Measurements from ENCODE around the gene DOCK4.

Gene DOCK4

GRCh38 chr7:112079673-112080072 lies 126.5 kb downstream of the DOCK4 start:
- Histone ChIP-seq H3K27me3 (ENCODE audit: low read depth, low read length) (no peaks in the 10 kb centered on the region), H3K36me3 (ENCODE audit: control insufficient read depth in 1 of 2, insufficient read depth in 2 of 2, low read length in 2 of 2) (no peaks in the 10 kb centered on the region), H3K27ac (ENCODE audit: low read length) (no peak overlapping the region), H3K4me3 (ENCODE audit: low read depth in 1 of 2, low read length in 2 of 2) (no peak overlapping the region), H3K4me1 (ENCODE audit: control insufficient read depth in 1 of 2, insufficient read depth in 2 of 2, low read length in 2 of 2) (no peaks in the 10 kb centered on the region), H3K9me3 (ENCODE audit: control insufficient read depth in 1 of 2, low read length in 2 of 2) (peaks cover 0 to under 1% of the 10 kb centered on the region in 2 donors)

- H3K27me3 ChIP-seq (ENCODE audit: low read depth, low read length): no peaks in the 10 kb centered on the region
- H3K4me1 ChIP-seq (ENCODE audit: control insufficient read depth in 1 of 2, insufficient read depth in 2 of 2, low read length in 2 of 2): no peaks in the 10 kb centered on the region
- H3K4me3 ChIP-seq (ENCODE audit: low read depth in 1 of 2, low read length in 2 of 2): no peak overlapping the region
- H3K27ac ChIP-seq (ENCODE audit: low read length): no peak overlapping the region
- no peaks in the 10 kb centered on the region for H3K36me3 ChIP-seq (ENCODE audit: control insufficient read depth in 1 of 2, insufficient read depth in 2 of 2, low read length in 2 of 2)
- H3K9me3 ChIP-seq (ENCODE audit: control insufficient read depth in 1 of 2, low read length in 2 of 2): peaks cover 0 to 6% of the 10 kb centered on the region in 2 donors
These were observed 127.1 kb downstream of the DOCK4 start for GRCh38 chr7:112079122-112079521.

GRCh38 chr7:112076324-112076723 lies 129.9 kb downstream of the DOCK4 start:
- Histone ChIP-seq H3K9me3 (ENCODE audit: control insufficient read depth in 1 of 2, low read length in 2 of 2) (peaks cover 0 to 6% of the 10 kb centered on the region in 2 donors), H3K4me3 (ENCODE audit: low read depth in 1 of 2, low read length in 2 of 2) (no peak overlapping the region), H3K27me3 (ENCODE audit: low read depth, low read length) (no peaks in the 10 kb centered on the region), H3K4me1 (ENCODE audit: control insufficient read depth in 1 of 2, insufficient read depth in 2 of 2, low read length in 2 of 2) (no peaks in the 10 kb centered on the region), H3K27ac (ENCODE audit: low read length) (no peak overlapping the region), H3K36me3 (ENCODE audit: control insufficient read depth in 1 of 2, insufficient read depth in 2 of 2, low read length in 2 of 2) (no peaks in the 10 kb centered on the region)

GRCh38 chr7:112074464-112074863 lies 131.7 kb downstream of the DOCK4 start:
- H3K4me3 ChIP-seq (ENCODE audit: low read depth in 1 of 2, low read length in 2 of 2): no peak overlapping the region
- no peaks in the 10 kb centered on the region for H3K4me1 ChIP-seq (ENCODE audit: control insufficient read depth in 1 of 2, insufficient read depth in 2 of 2, low read length in 2 of 2)
- H3K27me3 ChIP-seq (ENCODE audit: low read depth, low read length): no peaks in the 10 kb centered on the region
- peaks cover 0 to 6% of the 10 kb centered on the region in 2 donors for H3K9me3 ChIP-seq (ENCODE audit: control insufficient read depth in 1 of 2, low read length in 2 of 2)
- H3K27ac ChIP-seq (ENCODE audit: low read length): no peak overlapping the region
- H3K36me3 ChIP-seq (ENCODE audit: control insufficient read depth in 1 of 2, insufficient read depth in 2 of 2, low read length in 2 of 2): no peaks in the 10 kb centered on the region

GRCh38 chr7:112073530-112073929 lies 132.7 kb downstream of the DOCK4 start:
- Histone ChIP-seq H3K36me3 (ENCODE audit: control insufficient read depth in 1 of 2, insufficient read depth in 2 of 2, low read length in 2 of 2) (no peaks in the 10 kb centered on the region), H3K9me3 (ENCODE audit: control insufficient read depth in 1 of 2, low read length in 2 of 2) (peaks cover 0 to 6% of the 10 kb centered on the region in 2 donors), H3K4me1 (ENCODE audit: control insufficient read depth in 1 of 2, insufficient read depth in 2 of 2, low read length in 2 of 2) (no peaks in the 10 kb centered on the region), H3K27ac (ENCODE audit: low read length) (no peak overlapping the region), H3K27me3 (ENCODE audit: low read depth, low read length) (no peaks in the 10 kb centered on the region), H3K4me3 (ENCODE audit: low read depth in 1 of 2, low read length in 2 of 2) (no peak overlapping the region)

GRCh38 chr7:112072541-112073245 lies 133.5 kb downstream of the DOCK4 start:
- Histone ChIP-seq H3K9me3 (ENCODE audit: control insufficient read depth in 1 of 2, low read length in 2 of 2) (peaks cover 0 to 6% of the 10 kb centered on the region in 2 donors), H3K27me3 (ENCODE audit: low read depth, low read length) (no peaks in the 10 kb centered on the region), H3K4me3 (ENCODE audit: low read depth in 1 of 2, low read length in 2 of 2) (no peak overlapping the region), H3K27ac (ENCODE audit: low read length) (no peak overlapping the region), H3K36me3 (ENCODE audit: control insufficient read depth in 1 of 2, insufficient read depth in 2 of 2, low read length in 2 of 2) (no peaks in the 10 kb centered on the region), H3K4me1 (ENCODE audit: control insufficient read depth in 1 of 2, insufficient read depth in 2 of 2, low read length in 2 of 2) (peaks cover 0 to 6% of the 10 kb centered on the region in 2 donors)

GRCh38 chr7:112071856-112072255 lies 134.3 kb downstream of the DOCK4 start:
- Histone ChIP-seq H3K9me3 (ENCODE audit: control insufficient read depth in 1 of 2, low read length in 2 of 2) (peaks cover 0 to 6% of the 10 kb centered on the region in 2 donors), H3K36me3 (ENCODE audit: control insufficient read depth in 1 of 2, insufficient read depth in 2 of 2, low read length in 2 of 2) (no peaks in the 10 kb centered on the region), H3K4me3 (ENCODE audit: low read depth in 1 of 2, low read length in 2 of 2) (no peak overlapping the region), H3K4me1 (ENCODE audit: control insufficient read depth in 1 of 2, insufficient read depth in 2 of 2, low read length in 2 of 2) (peaks cover 0 to 10% of the 10 kb centered on the region in 2 donors), H3K27me3 (ENCODE audit: low read depth, low read length) (no peaks in the 10 kb centered on the region), H3K27ac (ENCODE audit: low read length) (no peak overlapping the region)

GRCh38 chr7:112070674-112071256 lies 135.4 kb downstream of the DOCK4 start:
- H3K27ac ChIP-seq (ENCODE audit: low read length): no peak overlapping the region
- H3K4me3 ChIP-seq (ENCODE audit: low read depth in 1 of 2, low read length in 2 of 2): no peak overlapping the region
- peaks cover 0 to 6% of the 10 kb centered on the region in 2 donors for H3K9me3 ChIP-seq (ENCODE audit: control insufficient read depth in 1 of 2, low read length in 2 of 2)
- H3K27me3 ChIP-seq (ENCODE audit: low read depth, low read length): no peaks in the 10 kb centered on the region
- H3K36me3 ChIP-seq (ENCODE audit: control insufficient read depth in 1 of 2, insufficient read depth in 2 of 2, low read length in 2 of 2): no peaks in the 10 kb centered on the region
- peaks cover 0 to 10% of the 10 kb centered on the region in 2 donors for H3K4me1 ChIP-seq (ENCODE audit: control insufficient read depth in 1 of 2, insufficient read depth in 2 of 2, low read length in 2 of 2)

- no peaks in the 10 kb centered on the region for H3K27me3 ChIP-seq (ENCODE audit: low read depth, low read length)
- no peaks in the 10 kb centered on the region for H3K36me3 ChIP-seq (ENCODE audit: control insufficient read depth in 1 of 2, insufficient read depth in 2 of 2, low read length in 2 of 2)
- no peak overlapping the region for H3K27ac ChIP-seq (ENCODE audit: low read length)
- peaks cover 0 to 10% of the 10 kb centered on the region in 2 donors for H3K4me1 ChIP-seq (ENCODE audit: control insufficient read depth in 1 of 2, insufficient read depth in 2 of 2, low read length in 2 of 2)
- peaks cover 0 to 6% of the 10 kb centered on the region in 2 donors for H3K9me3 ChIP-seq (ENCODE audit: control insufficient read depth in 1 of 2, low read length in 2 of 2)
- no peak overlapping the region for H3K4me3 ChIP-seq (ENCODE audit: low read depth in 1 of 2, low read length in 2 of 2)
These were observed 136.3 kb downstream of the DOCK4 start for GRCh38 chr7:112069879-112070321.

GRCh38 chr7:112068967-112069366 lies 137.2 kb downstream of the DOCK4 start:
- Histone ChIP-seq H3K27ac (ENCODE audit: low read length) (no peak overlapping the region), H3K9me3 (ENCODE audit: control insufficient read depth in 1 of 2, low read length in 2 of 2) (no peaks in the 10 kb centered on the region), H3K4me3 (ENCODE audit: low read depth in 1 of 2, low read length in 2 of 2) (no peak overlapping the region), H3K27me3 (ENCODE audit: low read depth, low read length) (no peaks in the 10 kb centered on the region), H3K36me3 (ENCODE audit: control insufficient read depth in 1 of 2, insufficient read depth in 2 of 2, low read length in 2 of 2) (no peaks in the 10 kb centered on the region), H3K4me1 (ENCODE audit: control insufficient read depth in 1 of 2, insufficient read depth in 2 of 2, low read length in 2 of 2) (peaks cover 0 to 10% of the 10 kb centered on the region in 2 donors)

- Histone ChIP-seq H3K27me3 (ENCODE audit: low read depth, low read length) (no peaks in the 10 kb centered on the region), H3K4me3 (ENCODE audit: low read depth in 1 of 2, low read length in 2 of 2) (no peak overlapping the region), H3K9me3 (ENCODE audit: control insufficient read depth in 1 of 2, low read length in 2 of 2) (no peaks in the 10 kb centered on the region), H3K4me1 (ENCODE audit: control insufficient read depth in 1 of 2, insufficient read depth in 2 of 2, low read length in 2 of 2) (peaks cover 0 to 10% of the 10 kb centered on the region in 2 donors), H3K36me3 (ENCODE audit: control insufficient read depth in 1 of 2, insufficient read depth in 2 of 2, low read length in 2 of 2) (no peaks in the 10 kb centered on the region), H3K27ac (ENCODE audit: low read length) (no peak overlapping the region)
These were observed 138.3 kb downstream of the DOCK4 start for GRCh38 chr7:112067632-112068540.

Measured in muscle layer of duodenum (tissue), 2 donors.